ENCODE measurements around the gene NFE2. TPM values are rescaled to one million over a fixed set of nuclear protein-coding genes. Genes with fewer than 3 reads are reported as not detected.

The NFE2 gene
- polyA plus RNA-seq, 1 experiment: 1.0 TPM

GRCh38 chr12:54280468-54281260 lies 20.2 kb downstream of the NFE2 start, which contains the start of gene HNRNPA1:
Gene HNRNPA1 (plus strand): TSS chr12:54280726. CDS start chr12:54280808, 82 bp downstream.
- no peaks in the 10 kb centered on the region for H3K27me3 ChIP-seq (ENCODE audit: control insufficient read depth, insufficient read depth, low read length)
- TF ChIP-seq CTCF (IDR thresholded peaks at IDR 0.05; ENCODE audit: insufficient read depth, low read depth, low read length): no peak
- CTCF ChIA-PET: interaction anchor here (0.8 to 1.7 kb wide), 16 partner anchors 11 to 99 kb away, joined by 3 to 12 read pairs (median 4); partner anchors contain the start of gene NFE2
- POLR2A ChIA-PET: interaction anchor here (0.6 to 1.5 kb wide), 9 partner anchors 17 to 64 kb away, joined by 3 to 10 read pairs (median 3); partner anchors contain the start of gene COPZ1
- peaks cover 6% of the 10 kb centered on the region for H3K36me3 ChIP-seq (ENCODE audit: control insufficient read depth, insufficient read depth, low read length)
- peak within 1 kb of the TSS; percentile 94 for H3K4me3 ChIP-seq (ENCODE audit: low read depth, low read length)
- DNase-seq (ENCODE audit: low read depth): peak; percentile 99

GRCh38 chr12:54279632-54280467 lies 21.0 kb downstream of the NFE2 start, which contains the start of gene CBX5:
Gene CBX5 (minus strand): TSS chr12:54280122. CDS start chr12:54257650, 22,472 bp downstream.
- CTCF ChIA-PET: interaction anchor here (0.7 to 1.7 kb wide), 16 partner anchors 13 to 100 kb away, joined by 3 to 12 read pairs (median 4); partner anchors contain the start of gene NFE2
- no peak for TF ChIP-seq CTCF (IDR thresholded peaks at IDR 0.05; ENCODE audit: insufficient read depth, low read depth, low read length)
- Histone ChIP-seq H3K4me3 (ENCODE audit: low read depth, low read length) (peak within 1 kb of the TSS; percentile 94), H3K36me3 (ENCODE audit: control insufficient read depth, insufficient read depth, low read length) (peaks cover 6% of the 10 kb centered on the region), H3K27me3 (ENCODE audit: control insufficient read depth, insufficient read depth, low read length) (no peaks in the 10 kb centered on the region)
- DNase-seq (ENCODE audit: low read depth): peak; percentile 99
- POLR2A ChIA-PET: interaction anchor here (0.5 to 1.4 kb wide), 11 partner anchors 16 to 88 kb away, joined by 3 to 10 read pairs (median 4); partner anchors contain the start of gene COPZ1

GRCh38 chr12:54279227-54279631 lies 21.6 kb downstream of the NFE2 start:
- no peak for DNase-seq (ENCODE audit: low read depth)
- 0 out of 2 replicates have a peak, but pooled peaks have one; percentile 1 for TF ChIP-seq CTCF (IDR thresholded peaks at IDR 0.05; ENCODE audit: insufficient read depth, low read depth, low read length)
- CTCF ChIA-PET: interaction anchor here (0.7 to 1.7 kb wide), 8 partner anchors 14 to 101 kb away, joined by 3 to 12 read pairs (median 4); partner anchors contain the start of gene NFE2
- H3K27me3 ChIP-seq (ENCODE audit: control insufficient read depth, insufficient read depth, low read length): no peaks in the 10 kb centered on the region
- H3K4me3 ChIP-seq (ENCODE audit: low read depth, low read length): peak overlapping the region; percentile 64
- POLR2A ChIA-PET: interaction anchor here (0.5 to 1.4 kb wide), 6 partner anchors 16 to 88 kb away, joined by 3 to 9 read pairs (median 4); partner anchors contain the start of gene COPZ1
- peaks cover 6% of the 10 kb centered on the region for H3K36me3 ChIP-seq (ENCODE audit: control insufficient read depth, insufficient read depth, low read length)

GRCh38 chr12:54277823-54278276 lies 23.0 kb downstream of the NFE2 start:
- TF ChIP-seq CTCF (IDR thresholded peaks at IDR 0.05; ENCODE audit: insufficient read depth, low read depth, low read length): no peak
- ChIA-PET CTCF (interaction anchor here (1.2 kb wide), 1 partner anchor 10 kb away, joined by 3 read pairs; no protein-coding TSS in a partner anchor), POLR2A (no interaction called here)
- peak overlapping the region; percentile 64 for H3K4me3 ChIP-seq (ENCODE audit: low read depth, low read length)
- no peak for DNase-seq (ENCODE audit: low read depth)
- peaks cover 2% of the 10 kb centered on the region; the same call in 1 of the 2 replicates for H3K36me3 ChIP-seq (ENCODE audit: control insufficient read depth, insufficient read depth, low read length)
- no peaks in the 10 kb centered on the region for H3K27me3 ChIP-seq (ENCODE audit: control insufficient read depth, insufficient read depth, low read length)

All from BJ (cell line).